ENCODE results near the gene CDC42EP2. TPM values are rescaled to one million over a fixed set of nuclear protein-coding genes. Genes with fewer than 3 reads are reported as not detected.
"Not testable (repeated sequence)": the region's sequence is repeated elsewhere in the genome, so short reads cannot be mapped to it uniquely, and the experiment has no call there.

CDC42EP2 gene
- total RNA-seq, 1 donor from 2014 or later = 3.5 TPM

DNA sequence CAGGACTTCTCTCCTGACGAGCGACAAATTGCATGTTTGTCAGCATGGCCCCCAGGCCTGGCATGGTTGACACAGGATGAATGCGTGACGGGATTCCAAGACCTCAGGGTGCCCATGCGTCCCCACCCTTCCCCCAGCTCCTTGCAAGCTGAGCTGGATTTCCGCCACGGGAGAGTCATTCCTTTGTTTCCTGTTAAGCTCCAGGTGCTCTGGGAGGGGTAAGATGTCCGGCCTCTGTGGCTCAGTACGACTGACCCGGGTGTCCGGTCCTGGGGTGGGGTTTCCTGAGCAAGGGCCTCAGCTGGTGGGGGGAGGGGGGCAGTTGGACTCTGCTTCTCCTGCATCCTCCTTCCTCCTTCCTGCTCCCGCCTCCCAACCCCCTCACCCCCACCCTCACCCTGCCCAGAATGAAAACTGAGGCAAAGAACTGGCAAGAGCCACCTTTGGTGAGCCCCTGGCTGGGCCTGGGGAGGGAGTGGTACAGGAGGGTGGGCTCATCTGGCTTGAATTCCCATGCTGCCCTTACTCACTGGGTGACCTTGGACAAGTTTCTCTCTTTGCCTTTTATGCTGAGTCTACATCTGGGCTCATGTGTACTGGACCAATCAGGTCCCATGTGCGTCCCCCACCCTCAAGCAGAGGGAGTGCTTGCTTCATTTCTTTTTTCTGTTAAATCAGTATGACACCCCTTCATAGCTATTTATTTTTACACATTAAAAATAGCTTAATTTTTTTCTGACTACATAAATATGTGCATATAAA is 2.5 kb downstream of the CDC42EP2 start:
- DNase-seq (ENCODE audit: low spot score) (peak; percentile 53), ATAC-seq (no peak)

GRCh38 chr11:65320386-65321075 is 5.9 kb downstream of the CDC42EP2 start:
- peak; percentile 63 for ATAC-seq

DNA sequence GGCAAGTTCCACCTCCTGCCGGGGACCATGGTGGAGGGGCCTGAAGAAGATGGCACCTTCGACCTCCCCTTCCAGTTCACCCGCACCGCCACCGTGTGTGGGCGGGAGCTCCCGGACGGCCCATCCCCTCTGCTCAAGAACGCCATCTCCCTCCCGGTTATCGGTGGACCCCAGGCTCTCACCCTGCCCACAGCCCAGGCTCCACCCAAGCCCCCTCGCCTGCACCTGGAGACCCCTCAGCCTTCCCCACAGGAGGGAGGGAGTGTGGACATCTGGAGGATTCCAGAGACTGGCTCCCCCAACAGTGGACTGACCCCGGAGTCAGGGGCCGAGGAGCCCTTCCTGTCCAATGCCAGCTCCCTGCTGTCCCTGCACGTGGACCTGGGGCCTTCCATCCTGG is 6.4 kb downstream of the CDC42EP2 start:
- DNase-seq (ENCODE audit: low spot score) (no peak), ATAC-seq (no peak)

More at GRCh38 chr11:65320386-65321075, 5.9 kb downstream of the CDC42EP2 start:
- DNase-seq (ENCODE audit: low spot score) = no peak

GRCh38 chr11:65321828-65322485 is 7.3 kb downstream of the CDC42EP2 start:
- ATAC-seq (no peak), DNase-seq (ENCODE audit: low spot score) (no peak)

DNA sequence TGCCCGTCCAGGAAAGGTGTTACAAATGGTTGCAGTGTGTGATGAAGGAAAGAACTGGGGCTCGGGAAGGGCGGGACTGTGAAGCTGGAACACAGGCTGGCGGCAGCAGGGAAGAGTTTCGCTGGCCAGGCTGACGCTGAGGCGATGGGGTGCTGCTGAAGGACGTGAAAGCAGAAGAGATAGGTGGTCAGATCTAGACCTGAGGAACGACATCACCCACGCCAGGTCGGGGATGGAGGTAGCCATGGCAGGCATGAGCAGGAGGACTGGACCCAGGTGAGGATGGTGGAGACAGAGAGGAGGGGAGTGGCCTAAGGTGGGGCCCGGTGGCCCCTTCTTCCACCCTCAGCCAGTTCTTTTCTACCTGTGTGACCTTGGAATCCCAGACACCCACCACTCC is 9.1 kb downstream of the CDC42EP2 start:
- DNase-seq (ENCODE audit: low spot score) (no peak), ATAC-seq (no peak)

DNA sequence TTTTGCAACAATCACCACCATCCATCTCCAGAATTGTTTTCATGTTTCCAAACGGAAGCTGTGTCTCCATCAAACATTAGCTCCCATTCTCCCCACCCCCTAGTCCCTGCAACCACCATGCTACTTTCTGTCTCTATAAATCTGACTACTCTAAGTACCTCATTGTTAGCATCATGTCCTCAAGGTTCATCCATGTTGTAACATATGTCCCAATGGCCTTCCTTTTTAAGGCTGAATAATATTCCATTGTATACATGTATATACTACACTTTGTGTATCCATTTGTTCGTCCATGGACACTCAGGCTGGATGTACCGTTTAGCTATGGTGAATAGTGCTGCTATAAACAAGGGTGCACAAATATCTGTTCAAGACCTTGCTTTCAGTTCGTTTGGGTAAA is 10.8 kb downstream of the CDC42EP2 start:
- ATAC-seq = no peak
- DNase-seq (ENCODE audit: low spot score) = no peak

GRCh38 chr11:65327021-65327420 is 12.4 kb downstream of the CDC42EP2 start:
- no peak for DNase-seq (ENCODE audit: low spot score)
- ATAC-seq = no peak

- ATAC-seq = no peak
- DNase-seq (ENCODE audit: low spot score) = no peak
Observed at GRCh38 chr11:65329478-65329877, 14.8 kb downstream of the CDC42EP2 start.

DNA sequence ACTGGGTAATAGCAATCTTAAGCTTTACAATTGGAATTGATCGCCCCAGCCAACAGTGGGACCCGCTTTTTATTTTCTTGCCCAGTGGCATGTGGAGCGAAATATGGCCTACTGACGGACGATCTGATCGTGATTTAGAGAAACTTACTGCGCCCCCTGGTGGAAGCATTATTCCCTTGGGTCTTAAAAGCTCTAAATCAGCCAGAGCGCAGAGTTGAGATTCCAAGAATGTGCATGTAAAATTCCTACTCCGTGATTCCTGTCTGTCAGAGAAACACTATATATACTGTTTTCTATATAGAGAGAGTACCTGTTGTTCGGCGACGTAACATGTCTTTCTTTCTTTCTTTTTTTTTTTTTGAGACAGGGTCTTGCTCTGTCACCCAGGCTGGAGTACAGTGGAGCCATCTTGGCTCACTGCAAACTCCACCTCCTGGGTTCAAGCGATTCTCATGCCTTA is 15.3 kb downstream of the CDC42EP2 start:
- ATAC-seq = peak; percentile 67
- DNase-seq (ENCODE audit: low spot score) = peak; percentile 80

GRCh38 chr11:65330544-65330943 is 15.9 kb downstream of the CDC42EP2 start:
- ATAC-seq = no peak
- DNase-seq (ENCODE audit: low spot score) = no peak

DNA sequence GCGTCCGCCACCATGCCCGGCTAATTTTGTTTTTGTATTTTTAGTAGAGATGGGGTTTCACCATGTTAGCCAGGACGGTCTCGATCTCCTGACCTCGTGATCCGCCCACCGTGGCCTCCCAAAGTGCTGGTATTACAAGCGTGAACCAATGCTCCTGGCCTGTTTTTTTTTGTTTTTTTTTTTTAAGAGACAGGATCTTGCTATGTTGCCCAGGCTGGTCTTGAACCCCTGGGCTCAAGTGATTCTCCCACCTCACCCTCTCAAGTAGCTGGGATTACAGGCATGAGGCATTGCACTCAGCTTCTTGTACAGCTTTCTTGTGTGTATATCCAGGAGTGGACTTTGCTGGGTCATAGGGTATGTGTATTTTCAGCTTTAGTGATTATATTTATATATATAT is 17.9 kb downstream of the CDC42EP2 start:
- DNase-seq (ENCODE audit: low spot score); ATAC-seq: not testable (repeated sequence)

DNA sequence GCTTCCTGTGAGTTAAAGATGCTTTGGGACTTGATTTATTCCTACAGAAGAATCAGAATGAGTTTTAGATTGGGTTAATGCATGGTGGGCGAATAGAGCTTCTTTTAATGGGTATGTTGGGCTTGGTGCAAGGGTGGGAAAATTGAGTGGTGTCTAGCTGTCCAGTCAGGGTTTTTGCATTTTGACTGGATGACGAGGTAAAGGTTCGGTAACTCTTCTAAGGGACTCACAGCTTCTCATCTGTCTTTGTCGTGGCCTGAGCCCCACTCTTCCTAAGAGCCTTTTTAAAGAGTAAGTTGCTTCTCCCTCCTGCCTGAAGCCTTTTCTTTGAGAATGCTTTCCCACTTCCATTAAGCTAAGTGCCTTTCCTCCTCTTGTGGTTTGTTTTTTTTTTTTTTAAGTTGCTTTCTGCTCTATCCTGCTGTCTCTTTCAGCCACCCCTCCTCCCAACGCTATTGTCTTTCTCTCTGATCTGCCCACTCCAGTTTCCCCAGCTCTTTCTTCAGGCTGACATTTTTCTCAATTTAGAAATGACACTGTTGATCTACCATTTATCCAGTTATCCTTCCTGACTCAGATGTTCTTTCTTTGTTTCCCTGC is 20.1 kb downstream of the CDC42EP2 start:
- DNase-seq (ENCODE audit: low spot score) (no peak), ATAC-seq (no peak)

DNA sequence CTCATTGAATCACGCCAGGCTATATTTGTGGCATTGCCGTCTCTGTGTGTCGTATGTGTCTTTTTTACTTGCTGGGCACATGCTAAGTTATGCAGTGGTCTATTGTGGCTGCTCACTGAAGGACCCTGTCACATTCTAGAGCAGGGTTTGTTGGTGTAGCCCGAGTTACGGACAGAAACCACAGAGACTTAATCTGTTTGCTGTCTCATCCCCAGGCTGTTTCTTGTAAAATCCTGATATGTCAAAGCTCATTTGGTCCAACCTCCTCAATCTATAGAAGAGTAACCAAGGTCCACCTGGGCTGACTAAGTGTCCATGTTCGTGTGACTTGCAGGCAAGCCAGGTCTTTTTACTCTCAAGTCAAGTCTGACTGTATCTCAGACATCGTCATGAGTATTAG is 24.0 kb downstream of the CDC42EP2 start:
- DNase-seq (ENCODE audit: low spot score) = no peak

DNA sequence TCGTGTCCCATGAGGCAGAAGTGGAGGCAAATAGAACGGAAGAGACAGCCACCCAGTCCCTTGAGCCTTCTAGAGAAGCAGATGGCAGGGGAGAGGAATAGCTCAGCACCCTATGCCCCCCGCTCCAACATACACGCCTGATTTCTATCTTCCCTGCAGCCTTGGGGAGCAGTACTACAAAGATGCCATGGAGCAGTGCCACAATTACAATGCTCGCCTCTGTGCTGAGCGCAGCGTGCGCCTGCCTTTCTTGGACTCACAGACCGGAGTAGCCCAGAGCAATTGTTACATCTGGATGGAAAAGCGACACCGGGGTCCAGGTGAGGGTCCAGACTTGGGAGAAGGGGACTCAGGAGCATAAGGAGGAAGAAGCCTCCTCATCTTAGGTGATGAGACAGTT is 25.6 kb downstream of the CDC42EP2 start:
- ATAC-seq (no peak), DNase-seq (ENCODE audit: low spot score) (no peak)

More for the DNA sequence above, 24.0 kb downstream of the CDC42EP2 start:
- ATAC-seq = no peak

- DNase-seq (ENCODE audit: low spot score) (no peak), ATAC-seq (no peak)
Observed at GRCh38 chr11:65341856-65342255, 27.2 kb downstream of the CDC42EP2 start.

- ATAC-seq (no peak), DNase-seq (ENCODE audit: low spot score) (no peak)
Observed at GRCh38 chr11:65351511-65351910, 36.8 kb downstream of the CDC42EP2 start.

DNA sequence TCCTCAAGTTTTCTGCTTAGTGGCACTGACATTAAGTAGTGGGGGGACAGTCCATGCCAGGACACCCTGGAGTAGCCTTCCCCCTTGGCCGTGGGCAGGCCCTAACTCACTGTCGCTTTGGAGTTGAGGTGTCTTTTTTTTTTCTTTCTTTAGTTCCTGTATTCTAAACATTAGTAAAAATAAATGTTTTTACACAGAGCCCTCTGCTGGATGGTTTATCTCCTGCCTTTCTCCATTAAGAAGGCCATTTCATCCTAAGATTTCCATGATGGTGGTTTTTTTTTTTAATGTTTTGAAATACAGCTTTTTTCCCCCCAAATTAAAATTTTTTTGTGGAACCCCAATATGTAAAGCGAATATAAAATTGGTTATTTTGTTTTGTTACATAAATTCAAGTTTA is 38.1 kb downstream of the CDC42EP2 start:
- no peak for DNase-seq (ENCODE audit: low spot score)
- ATAC-seq = no peak

DNA sequence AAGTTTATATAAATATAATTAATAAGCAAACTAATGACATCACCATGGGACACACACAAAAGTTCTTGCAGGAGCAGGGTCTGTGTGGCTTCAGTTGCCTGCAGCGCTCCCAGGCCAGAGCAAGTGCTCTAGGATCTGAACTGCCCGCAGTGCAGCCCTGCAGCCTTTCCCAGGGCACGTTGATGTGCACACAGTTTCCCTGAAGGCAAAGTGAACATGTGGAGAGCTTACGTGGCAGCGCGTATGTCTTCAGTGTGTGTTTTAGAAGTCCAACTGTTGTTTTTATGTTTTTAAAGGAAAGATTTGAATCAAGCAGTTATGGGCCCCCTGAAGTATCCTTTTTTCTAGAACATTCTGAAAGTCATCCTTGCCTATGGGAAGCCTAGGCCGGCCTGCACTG is 38.7 kb downstream of the CDC42EP2 start:
- DNase-seq (ENCODE audit: low spot score) (no peak), ATAC-seq (no peak)

DNA sequence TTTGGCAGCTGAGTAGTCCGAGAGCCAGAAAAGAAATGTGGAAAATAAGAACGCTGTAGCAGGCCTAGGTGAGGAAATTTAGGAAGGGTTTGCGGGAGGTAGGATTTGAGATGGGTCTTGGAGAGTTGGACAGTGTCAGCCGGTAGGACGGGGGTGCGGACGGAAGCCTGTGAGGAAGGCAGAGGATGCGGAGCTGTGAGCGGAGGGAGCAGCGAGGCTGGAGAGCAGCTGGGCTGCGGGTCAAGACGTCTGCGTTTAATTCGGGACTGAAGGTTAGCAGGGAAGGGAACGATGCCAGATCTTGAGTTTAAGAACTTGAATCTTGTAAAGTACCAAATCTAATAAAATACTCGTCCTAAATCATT is 39.2 kb downstream of the CDC42EP2 start:
- ATAC-seq (no peak), DNase-seq (ENCODE audit: low spot score) (no peak)

DNA sequence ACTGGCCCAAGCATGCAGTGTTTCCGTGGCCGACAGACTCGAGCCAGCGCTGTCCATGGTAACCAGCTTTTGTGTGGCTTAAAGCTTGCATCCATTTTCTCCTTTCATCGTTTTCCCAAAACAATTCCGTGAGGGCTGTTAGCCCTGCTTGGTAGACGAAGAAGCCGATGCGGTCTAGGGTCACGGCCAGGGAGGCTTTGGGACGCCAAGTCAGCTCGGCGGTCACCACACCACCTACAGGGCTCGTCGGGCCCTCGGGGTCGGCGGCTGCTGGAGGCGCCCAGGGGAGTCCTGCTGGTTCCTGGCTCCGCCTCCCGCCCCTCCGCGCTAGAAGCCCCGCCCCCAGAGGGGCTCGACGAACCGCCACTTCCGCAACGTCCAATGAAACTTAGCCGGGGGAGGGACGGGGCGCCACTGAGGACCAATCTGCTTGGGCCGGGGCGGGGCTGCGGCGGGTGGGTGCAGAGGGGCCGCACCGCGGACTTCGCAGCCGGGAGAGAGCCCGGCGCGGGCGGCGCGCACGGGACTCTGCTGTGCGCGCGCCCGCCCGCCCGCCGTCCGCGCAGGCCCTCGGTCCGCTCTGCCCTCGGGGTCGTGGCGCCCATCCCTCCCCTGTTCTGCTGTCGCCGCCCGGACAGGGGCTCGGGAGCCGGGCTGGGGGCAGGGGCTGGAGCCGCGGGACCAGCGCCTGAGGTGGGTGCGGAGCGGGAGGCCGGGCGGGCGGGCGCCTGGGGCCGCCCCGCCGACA is 39.8 kb downstream of the CDC42EP2 start, which contains the start of gene TIGD3:
TIGD3 (plus strand) TSS at position 487 of the 748 bp plus-strand sequence. CDS start 1,058 bp downstream, outside the sequence.
- DNase-seq (ENCODE audit: low spot score) (peak; percentile 97), ATAC-seq (peak; percentile 84)
